Measurements from ENCODE around the gene PRF1.

PRF1 gene

GRCh38 chr10:70629338-70629737 is 26.8 kb upstream of the PRF1 start:
- no peak overlapping the region for H3K4me3 ChIP-seq (ENCODE audit: low read length)
- H3K4me1 ChIP-seq (ENCODE audit: insufficient read depth, low read length): no peaks in the 10 kb centered on the region
- H3K9me3 ChIP-seq (ENCODE audit: low read length): peaks cover 2% of the 10 kb centered on the region
- H3K36me3 ChIP-seq (ENCODE audit: insufficient read depth, low read length): no peaks in the 10 kb centered on the region
- H3K27me3 ChIP-seq (ENCODE audit: insufficient read depth, low read length): peaks cover 2% of the 10 kb centered on the region
- H2AFZ ChIP-seq (ENCODE audit: low read depth, low read length): no peak overlapping the region

- no peaks in the 10 kb centered on the region for H3K4me1 ChIP-seq (ENCODE audit: insufficient read depth, low read length)
- H3K27me3 ChIP-seq (ENCODE audit: insufficient read depth, low read length): peaks cover 2% of the 10 kb centered on the region
- peaks cover 3% of the 10 kb centered on the region for H3K9me3 ChIP-seq (ENCODE audit: low read length)
- H3K4me3 ChIP-seq (ENCODE audit: low read length): no peak overlapping the region
- H2AFZ ChIP-seq (ENCODE audit: low read depth, low read length): no peak overlapping the region
- no peaks in the 10 kb centered on the region for H3K36me3 ChIP-seq (ENCODE audit: insufficient read depth, low read length)
Measured at GRCh38 chr10:70626056-70626455, 23.5 kb upstream of the PRF1 start.

GRCh38 chr10:70622981-70623844 is 20.7 kb upstream of the PRF1 start:
- H3K36me3 ChIP-seq (ENCODE audit: insufficient read depth, low read length): no peaks in the 10 kb centered on the region
- peaks cover 2% of the 10 kb centered on the region for H3K27me3 ChIP-seq (ENCODE audit: insufficient read depth, low read length)
- H3K4me3 ChIP-seq (ENCODE audit: low read length): no peak overlapping the region
- peaks cover 2% of the 10 kb centered on the region for H3K9me3 ChIP-seq (ENCODE audit: low read length)
- no peaks in the 10 kb centered on the region for H3K4me1 ChIP-seq (ENCODE audit: insufficient read depth, low read length)
- no peak overlapping the region for H2AFZ ChIP-seq (ENCODE audit: low read depth, low read length)

- no peaks in the 10 kb centered on the region for H3K4me1 ChIP-seq (ENCODE audit: insufficient read depth, low read length)
- no peaks in the 10 kb centered on the region for H3K36me3 ChIP-seq (ENCODE audit: insufficient read depth, low read length)
- H3K4me3 ChIP-seq (ENCODE audit: low read length): no peak overlapping the region
- peaks cover 2% of the 10 kb centered on the region for H3K27me3 ChIP-seq (ENCODE audit: insufficient read depth, low read length)
- peaks cover 2% of the 10 kb centered on the region for H3K9me3 ChIP-seq (ENCODE audit: low read length)
- no peak overlapping the region for H2AFZ ChIP-seq (ENCODE audit: low read depth, low read length)
Measured at GRCh38 chr10:70622541-70622940, 20.0 kb upstream of the PRF1 start.

- no peak overlapping the region for H2AFZ ChIP-seq (ENCODE audit: low read depth, low read length)
- H3K36me3 ChIP-seq (ENCODE audit: insufficient read depth, low read length): no peaks in the 10 kb centered on the region
- no peaks in the 10 kb centered on the region for H3K4me1 ChIP-seq (ENCODE audit: insufficient read depth, low read length)
- H3K4me3 ChIP-seq (ENCODE audit: low read length): no peak overlapping the region
- H3K27me3 ChIP-seq (ENCODE audit: insufficient read depth, low read length): peaks cover 2% of the 10 kb centered on the region
- H3K9me3 ChIP-seq (ENCODE audit: low read length): peaks cover 2% of the 10 kb centered on the region
Measured at GRCh38 chr10:70621503-70622078, 19.1 kb upstream of the PRF1 start.

- peaks cover 2% of the 10 kb centered on the region for H3K9me3 ChIP-seq (ENCODE audit: low read length)
- H2AFZ ChIP-seq (ENCODE audit: low read depth, low read length): no peak overlapping the region
- no peak overlapping the region for H3K4me3 ChIP-seq (ENCODE audit: low read length)
- no peaks in the 10 kb centered on the region for H3K36me3 ChIP-seq (ENCODE audit: insufficient read depth, low read length)
- H3K4me1 ChIP-seq (ENCODE audit: insufficient read depth, low read length): no peaks in the 10 kb centered on the region
- H3K27me3 ChIP-seq (ENCODE audit: insufficient read depth, low read length): no peaks in the 10 kb centered on the region
Measured at GRCh38 chr10:70620020-70620289, 17.4 kb upstream of the PRF1 start.

- Histone ChIP-seq H3K4me3 (ENCODE audit: low read length) (no peak overlapping the region), H3K27me3 (ENCODE audit: insufficient read depth, low read length) (no peaks in the 10 kb centered on the region), H3K36me3 (ENCODE audit: insufficient read depth, low read length) (no peaks in the 10 kb centered on the region)
Measured at GRCh38 chr10:70619271-70620019, 16.9 kb upstream of the PRF1 start.

GRCh38 chr10:70618663-70619062 is 16.1 kb upstream of the PRF1 start:
- Histone ChIP-seq H3K27me3 (ENCODE audit: insufficient read depth, low read length) (no peaks in the 10 kb centered on the region), H3K36me3 (ENCODE audit: insufficient read depth, low read length) (no peaks in the 10 kb centered on the region), H3K4me1 (ENCODE audit: insufficient read depth, low read length) (no peaks in the 10 kb centered on the region), H3K4me3 (ENCODE audit: low read length) (no peak overlapping the region), H2AFZ (ENCODE audit: low read depth, low read length) (no peak overlapping the region), H3K9me3 (ENCODE audit: low read length) (peaks cover 2% of the 10 kb centered on the region)

More at GRCh38 chr10:70619271-70620019, 16.9 kb upstream of the PRF1 start:
- Histone ChIP-seq H2AFZ (ENCODE audit: low read depth, low read length) (no peak overlapping the region), H3K4me1 (ENCODE audit: insufficient read depth, low read length) (no peaks in the 10 kb centered on the region), H3K9me3 (ENCODE audit: low read length) (peaks cover 2% of the 10 kb centered on the region)

GRCh38 chr10:70617798-70618568 is 15.4 kb upstream of the PRF1 start:
- Histone ChIP-seq H2AFZ (ENCODE audit: low read depth, low read length) (no peak overlapping the region), H3K4me3 (ENCODE audit: low read length) (no peak overlapping the region), H3K27me3 (ENCODE audit: insufficient read depth, low read length) (no peaks in the 10 kb centered on the region), H3K4me1 (ENCODE audit: insufficient read depth, low read length) (no peaks in the 10 kb centered on the region), H3K9me3 (ENCODE audit: low read length) (peaks cover 2% of the 10 kb centered on the region), H3K36me3 (ENCODE audit: insufficient read depth, low read length) (no peaks in the 10 kb centered on the region)

- Histone ChIP-seq H3K9me3 (ENCODE audit: low read length) (peaks cover 2% of the 10 kb centered on the region), H3K27me3 (ENCODE audit: insufficient read depth, low read length) (no peaks in the 10 kb centered on the region), H3K4me3 (ENCODE audit: low read length) (no peak overlapping the region), H3K36me3 (ENCODE audit: insufficient read depth, low read length) (no peaks in the 10 kb centered on the region), H3K4me1 (ENCODE audit: insufficient read depth, low read length) (no peaks in the 10 kb centered on the region), H2AFZ (ENCODE audit: low read depth, low read length) (no peak overlapping the region)
Measured at GRCh38 chr10:70616761-70617160, 14.2 kb upstream of the PRF1 start.

GRCh38 chr10:70615784-70616522 is 13.4 kb upstream of the PRF1 start:
- no peak overlapping the region for H3K4me3 ChIP-seq (ENCODE audit: low read length)
- no peaks in the 10 kb centered on the region for H3K4me1 ChIP-seq (ENCODE audit: insufficient read depth, low read length)
- H3K9me3 ChIP-seq (ENCODE audit: low read length): no peaks in the 10 kb centered on the region
- no peak overlapping the region for H2AFZ ChIP-seq (ENCODE audit: low read depth, low read length)
- H3K27me3 ChIP-seq (ENCODE audit: insufficient read depth, low read length): no peaks in the 10 kb centered on the region
- H3K36me3 ChIP-seq (ENCODE audit: insufficient read depth, low read length): no peaks in the 10 kb centered on the region

GRCh38 chr10:70615211-70615610 is 12.7 kb upstream of the PRF1 start:
- no peaks in the 10 kb centered on the region for H3K27me3 ChIP-seq (ENCODE audit: insufficient read depth, low read length)
- H2AFZ ChIP-seq (ENCODE audit: low read depth, low read length): no peak overlapping the region
- no peaks in the 10 kb centered on the region for H3K9me3 ChIP-seq (ENCODE audit: low read length)

More at GRCh38 chr10:70615211-70615610, 12.7 kb upstream of the PRF1 start:
- H3K4me1 ChIP-seq (ENCODE audit: insufficient read depth, low read length): no peaks in the 10 kb centered on the region
- no peaks in the 10 kb centered on the region for H3K36me3 ChIP-seq (ENCODE audit: insufficient read depth, low read length)
- H3K4me3 ChIP-seq (ENCODE audit: low read length): no peak overlapping the region

All from neuron (in vitro differentiated cells).